Breast epithelium (tissue), 4 donors: ENCODE measurements around the gene ITGB6. TPM values are rescaled to one million over a fixed set of nuclear protein-coding genes. Genes with fewer than 3 reads are reported as not detected.

Experiments
- DNase-seq, 2 donors: peaks; one replicate each; pipeline ENCODE4 v3.0.0-alpha.2; 2019; ENCODE audit warnings: low spot score in 2 of 2
- H3K27ac ChIP-seq, 2 donors: fragments of 200-600 bp; sonication (generic) in 1 of 2; one replicate each; pipeline ENCODE4 v1.5.1; 2016 to 2019; ENCODE audit warnings: mild to moderate bottlenecking in 1 of 2
- H3K27me3 ChIP-seq, 2 donors: fragments of 200-600 bp; sonication (generic) in 1 of 2; one replicate each; pipeline versions ENCODE4 v1.5.1 to v1.6.0; 2017 to 2019; ENCODE audit warnings: control low read depth in 1 of 2, mild to moderate bottlenecking in 1 of 2
- H3K36me3 ChIP-seq: fragments of 200-600 bp; one replicate; pipeline ENCODE4 v1.5.1; 2019
- H3K4me1 ChIP-seq, 2 donors: fragments of 200-600 bp; sonication (generic); one replicate each; pipeline ENCODE4 v1.5.1; 2016 to 2019; ENCODE audit warnings: control low read depth in 1 of 2
- H3K4me3 ChIP-seq, 3 donors: fragments of 200-600 bp; sonication (generic); 1 replicate in 2 of 3; 2 replicates in 1 of 3; pipeline ENCODE4 v1.5.1; 2016 to 2019; ENCODE audit warnings: mild to moderate bottlenecking in 3 of 3, moderate library complexity in 2 of 3
- H3K9me3 ChIP-seq, 2 donors: fragments of 200-600 bp; sonication (generic) in 1 of 2; one replicate each; pipeline ENCODE4 v1.5.1; 2016 to 2019; ENCODE audit warnings: control low read depth in 1 of 2
- POLR2A ChIP-seq: fragments of 450-650 bp; IDR thresholded peaks from one replicate; pipeline ENCODE4 v1.6.1; 2016; ENCODE audit warnings: antibody characterized with exemption, mild to moderate bottlenecking, moderate library complexity
- POLR2AphosphoS5 ChIP-seq, 3 donors: sonication (generic); formaldehyde crosslinking; IDR thresholded peaks; one replicate each; pipeline ENCODE4 v1.6.1; 2017; ENCODE audit warnings: antibody characterized with exemption in 3 of 3
- intact Hi-C: fragments of 100-400 bp; cut with DNase I; formaldehyde crosslinking; loops from one replicate; pipeline ENCODE4 v1.15.1; 2023; ENCODE audit warnings: low total_unique reads
- total RNA-seq, 3 donors: library from RNA; depleted of rRNA; stranded (reverse); fragments of >200 nt; gene quantifications; one replicate each; pipeline ENCODE4 v1.1.0, GENCODE V29; 2016
- TF ChIP-seq, protein P1 (sequence below), 3 donors: fragments of 450-650 bp; IDR thresholded peaks; one replicate each; pipeline ENCODE4 v1.5.1; 2016 to 2017; ENCODE audit warnings: antibody characterized with exemption in 3 of 3, mild to moderate bottlenecking in 3 of 3, moderate library complexity in 3 of 3

ITGB6 gene
- total RNA-seq, 3 donors from 2014 or later = 0.16 to 46.1 (median 16.7) TPM

DNA sequence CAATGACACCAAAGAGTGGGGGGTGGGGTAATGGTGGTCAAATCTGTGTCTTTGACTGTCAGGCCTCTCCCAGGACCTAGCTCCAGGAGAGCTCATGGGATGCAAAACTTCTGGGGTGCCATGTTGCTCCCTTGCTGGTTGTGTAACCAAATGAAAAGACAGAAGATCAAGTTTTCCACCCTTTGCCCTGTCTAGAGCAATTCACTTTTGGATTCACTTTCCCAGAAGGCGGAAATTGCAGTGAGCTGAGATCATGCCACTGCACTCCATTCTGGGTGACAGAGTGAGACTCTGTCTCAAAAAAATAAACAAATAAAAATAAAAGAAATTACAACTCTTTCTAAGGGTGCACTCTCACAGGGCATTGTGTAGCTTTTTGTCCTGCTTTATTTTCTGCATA, 102.7 kb downstream of the ITGB6 start:
- TF ChIP-seq POLR2A (no peak), POLR2AphosphoS5 (IDR thresholded peaks at IDR 0.05) (no peak)
- TF ChIP-seq, protein P1, sequence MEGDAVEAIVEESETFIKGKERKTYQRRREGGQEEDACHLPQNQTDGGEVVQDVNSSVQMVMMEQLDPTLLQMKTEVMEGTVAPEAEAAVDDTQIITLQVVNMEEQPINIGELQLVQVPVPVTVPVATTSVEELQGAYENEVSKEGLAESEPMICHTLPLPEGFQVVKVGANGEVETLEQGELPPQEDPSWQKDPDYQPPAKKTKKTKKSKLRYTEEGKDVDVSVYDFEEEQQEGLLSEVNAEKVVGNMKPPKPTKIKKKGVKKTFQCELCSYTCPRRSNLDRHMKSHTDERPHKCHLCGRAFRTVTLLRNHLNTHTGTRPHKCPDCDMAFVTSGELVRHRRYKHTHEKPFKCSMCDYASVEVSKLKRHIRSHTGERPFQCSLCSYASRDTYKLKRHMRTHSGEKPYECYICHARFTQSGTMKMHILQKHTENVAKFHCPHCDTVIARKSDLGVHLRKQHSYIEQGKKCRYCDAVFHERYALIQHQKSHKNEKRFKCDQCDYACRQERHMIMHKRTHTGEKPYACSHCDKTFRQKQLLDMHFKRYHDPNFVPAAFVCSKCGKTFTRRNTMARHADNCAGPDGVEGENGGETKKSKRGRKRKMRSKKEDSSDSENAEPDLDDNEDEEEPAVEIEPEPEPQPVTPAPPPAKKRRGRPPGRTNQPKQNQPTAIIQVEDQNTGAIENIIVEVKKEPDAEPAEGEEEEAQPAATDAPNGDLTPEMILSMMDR (IDR thresholded peaks at IDR 0.05) = no peak
- H3K36me3 ChIP-seq = peaks cover 4% of the 10 kb centered on the region
- no peak overlapping the region for H3K4me3 ChIP-seq
- no peak for DNase-seq
- H3K27me3 ChIP-seq = no peaks in the 10 kb centered on the region
- H3K9me3 ChIP-seq = peaks cover 4 to 20% of the 10 kb centered on the region in 2 donors
- no peaks in the 10 kb centered on the region for H3K4me1 ChIP-seq
- intact Hi-C loops = no loop called here
- H3K27ac ChIP-seq = no peak overlapping the region

DNA sequence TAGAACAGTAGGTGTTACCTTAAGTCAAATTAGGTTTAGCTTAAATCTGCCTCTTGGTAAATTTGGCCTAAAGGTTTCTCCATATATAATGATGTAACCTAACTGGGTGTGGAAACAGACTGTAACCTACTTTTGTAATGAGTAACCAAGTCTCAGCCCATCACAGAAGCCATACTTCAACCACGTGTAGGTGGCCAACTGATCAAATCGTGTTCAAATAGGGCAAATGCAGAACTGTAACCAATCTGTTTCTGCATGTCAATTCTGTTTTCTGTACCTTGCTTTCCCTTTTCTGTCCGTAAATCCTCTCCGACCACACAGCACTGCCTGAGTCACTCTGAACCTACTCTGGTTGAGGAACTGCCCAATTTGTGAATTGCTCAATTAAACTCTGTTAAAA, 103.7 kb downstream of the ITGB6 start:
- H3K27ac ChIP-seq = no peak overlapping the region
- no peak overlapping the region for H3K4me3 ChIP-seq
- TF ChIP-seq, protein P1 (IDR thresholded peaks at IDR 0.05) = no peak
- TF ChIP-seq POLR2AphosphoS5 (IDR thresholded peaks at IDR 0.05) (no peak), POLR2A (no peak)
- no peaks in the 10 kb centered on the region for H3K4me1 ChIP-seq
- DNase-seq = no peak
- H3K27me3 ChIP-seq = no peaks in the 10 kb centered on the region
- intact Hi-C loops = no loop called here
- H3K9me3 ChIP-seq = peaks cover 6 to 30% of the 10 kb centered on the region in 2 donors
- H3K36me3 ChIP-seq = peaks cover 4% of the 10 kb centered on the region

DNA sequence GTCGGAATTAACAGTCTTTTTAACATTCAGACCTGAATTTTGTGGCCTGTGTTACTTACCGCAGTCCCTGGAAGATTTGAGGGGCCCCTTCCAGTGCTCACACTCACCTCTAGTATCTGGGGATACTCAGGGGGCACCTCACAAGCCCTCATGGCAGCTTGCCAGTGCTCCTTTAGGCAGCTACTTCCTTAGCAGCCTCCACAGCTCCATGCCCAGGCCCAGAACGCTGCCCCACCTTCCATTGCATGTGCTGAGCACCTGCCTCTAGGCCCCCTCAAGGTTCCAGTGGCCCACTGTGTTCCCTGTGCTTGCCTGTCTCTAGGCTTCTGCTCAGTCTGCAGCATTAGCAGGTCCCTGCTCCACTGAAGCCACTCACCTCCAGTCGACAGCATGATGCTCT, 107.6 kb downstream of the ITGB6 start:
- TF ChIP-seq POLR2AphosphoS5 (IDR thresholded peaks at IDR 0.05) = no peak
- TF ChIP-seq, protein P1 (IDR thresholded peaks at IDR 0.05) = no peak
- TF ChIP-seq POLR2A = no peak
- Histone ChIP-seq H3K27ac (no peak overlapping the region), H3K4me3 (no peak overlapping the region), H3K27me3 (no peaks in the 10 kb centered on the region), H3K36me3 (no peaks in the 10 kb centered on the region), H3K9me3 (peaks cover 34 to 68% of the 10 kb centered on the region in 2 donors), H3K4me1 (no peaks in the 10 kb centered on the region)
- DNase-seq = no peak
- intact Hi-C loops = no loop called here

DNA sequence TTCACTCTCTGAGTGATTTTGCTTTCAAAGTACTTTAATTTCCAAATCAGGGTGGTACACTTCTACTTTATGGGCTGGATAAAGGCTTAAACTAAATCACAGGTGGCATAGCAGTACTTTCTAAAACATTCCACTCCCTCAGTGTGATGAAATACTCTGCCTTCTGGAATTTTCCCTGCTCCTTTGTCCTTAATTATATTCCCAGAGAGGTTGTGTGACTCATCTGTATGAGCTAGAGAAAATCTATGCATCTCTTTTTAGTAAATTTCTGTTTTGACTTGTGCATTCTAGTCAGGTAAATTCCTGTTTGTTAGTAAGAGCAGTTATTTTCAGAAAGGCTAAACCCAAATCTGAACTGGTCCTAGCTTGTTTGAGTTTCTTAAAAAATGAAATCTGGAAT, 108.7 kb downstream of the ITGB6 start:
- Histone ChIP-seq H3K27ac (no peak overlapping the region), H3K4me1 (no peaks in the 10 kb centered on the region), H3K27me3 (no peaks in the 10 kb centered on the region), H3K36me3 (no peaks in the 10 kb centered on the region), H3K9me3 (peaks cover 43 to 79% of the 10 kb centered on the region in 2 donors), H3K4me3 (no peak overlapping the region)
- TF ChIP-seq POLR2A (no peak), POLR2AphosphoS5 (IDR thresholded peaks at IDR 0.05) (no peak)
- TF ChIP-seq, protein P1 (IDR thresholded peaks at IDR 0.05) = no peak
- intact Hi-C loops = no loop called here
- DNase-seq = no peak

DNA sequence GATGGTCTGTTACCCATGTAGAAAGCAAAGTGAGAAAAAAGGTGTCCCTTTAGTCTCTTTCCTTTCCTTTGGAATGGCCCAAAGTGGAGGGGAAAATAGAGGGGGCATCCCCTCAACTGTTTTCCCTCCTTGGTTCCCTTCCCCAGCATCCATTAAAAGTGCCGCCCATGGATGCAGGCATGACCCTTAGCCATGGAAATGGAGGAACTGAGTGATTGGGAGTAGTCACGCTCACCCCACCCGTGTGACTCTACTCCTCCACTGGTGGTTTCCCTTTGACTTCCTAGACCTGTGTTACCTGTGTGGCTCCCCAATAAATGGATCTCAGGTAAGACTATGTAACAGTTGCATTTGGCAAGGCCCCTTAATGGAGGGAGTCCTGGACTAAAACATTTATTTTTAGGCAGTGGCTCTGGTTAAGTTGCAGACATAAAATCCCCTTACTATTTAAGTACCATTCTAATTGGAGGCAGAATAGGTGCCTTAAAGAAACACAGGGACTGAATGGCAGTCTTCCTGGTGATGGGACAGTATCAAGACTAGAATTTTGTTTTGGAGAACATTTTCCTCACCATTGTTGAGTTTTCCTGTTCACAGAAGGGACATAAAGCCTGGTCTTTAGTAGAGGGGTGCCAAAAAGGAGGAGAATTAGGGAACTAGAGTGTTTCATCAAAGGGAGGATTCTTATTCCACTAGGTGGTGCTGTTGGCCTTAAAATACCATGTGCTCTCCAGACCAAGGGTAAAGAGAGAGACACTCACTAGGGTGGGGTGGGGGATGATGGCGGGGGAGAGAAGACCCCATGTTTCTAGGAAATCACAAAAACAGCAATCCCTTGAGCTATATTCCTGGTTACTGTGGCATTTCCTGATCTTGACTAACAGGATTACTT, 112.0 kb downstream of the ITGB6 start:
- Histone ChIP-seq H3K36me3 (no peaks in the 10 kb centered on the region), H3K4me3 (no peak overlapping the region), H3K27ac (no peak overlapping the region), H3K9me3 (peaks cover 62 to 89% of the 10 kb centered on the region in 2 donors), H3K27me3 (no peaks in the 10 kb centered on the region), H3K4me1 (no peaks in the 10 kb centered on the region)
- TF ChIP-seq POLR2A = no peak
- TF ChIP-seq, protein P1 (IDR thresholded peaks at IDR 0.05) = no peak
- TF ChIP-seq POLR2AphosphoS5 (IDR thresholded peaks at IDR 0.05) = no peak
- no peak for DNase-seq
- intact Hi-C loops = no loop called here
